Glutamatergic neuron (in vitro differentiated cells): ENCODE measurements around the gene TMCC1. TPM values are rescaled to one million over a fixed set of nuclear protein-coding genes. Genes with fewer than 3 reads are reported as not detected.

Experiments used
- DNase-seq: peaks from one replicate; pipeline ENCODE4 v3.0.0; 2022
- H3K27ac Mint-ChIP-seq: one replicate; pipeline ENCODE4 v1.8.0; 2020; ENCODE audit warnings: mild to moderate bottlenecking, mixed read lengths, inconsistent platforms; ENCODE audit not compliant: unreplicated experiment
- H3K27me3 Mint-ChIP-seq: one replicate; pipeline ENCODE4 v1.8.0; 2020; ENCODE audit warnings: mild to moderate bottlenecking, moderate library complexity, mixed read lengths, inconsistent platforms; ENCODE audit not compliant: unreplicated experiment
- H3K36me3 Mint-ChIP-seq: one replicate; pipeline ENCODE4 v1.8.0; 2020; ENCODE audit warnings: mild to moderate bottlenecking, mixed read lengths, inconsistent platforms; ENCODE audit not compliant: unreplicated experiment
- H3K4me1 Mint-ChIP-seq: one replicate; pipeline ENCODE4 v1.8.0; 2020; ENCODE audit warnings: mild to moderate bottlenecking, low read depth, mixed read lengths, inconsistent platforms; ENCODE audit not compliant: unreplicated experiment
- H3K4me3 Mint-ChIP-seq: one replicate; pipeline ENCODE4 v1.8.0; 2020; ENCODE audit warnings: mild to moderate bottlenecking, mixed read lengths, inconsistent platforms; ENCODE audit not compliant: unreplicated experiment
- H3K9me3 Mint-ChIP-seq: one replicate; pipeline ENCODE4 v1.8.0; 2020; ENCODE audit warnings: mild to moderate bottlenecking, moderate library complexity, mixed read lengths, inconsistent platforms; ENCODE audit not compliant: unreplicated experiment
- CTCF ChIP-seq: fragments of 200-600 bp; sonication (generic); IDR thresholded peaks from one replicate; pipeline ENCODE4 v1.5.0; 2021; ENCODE audit not compliant: partially characterized antibody, unreplicated experiment
- total RNA-seq: library from RNA; stranded (reverse); fragmentation: NEBNext Ultra II Directional; extraction: Animal tissue kit (Norgen Biotek cat#: 25700); gene quantifications from one replicate; pipeline ENCODE4 v1.2.1, GENCODE V29; 2021; ENCODE audit not compliant: unreplicated experiment

Gene TMCC1
- total RNA-seq, 1 donor from 2014 or later: 42.2 TPM

- TF ChIP-seq CTCF: no peak
- Mint-ChIP-seq H3K27me3 (peaks cover 2% of the 10 kb centered on the region), H3K27ac (no peak overlapping the region), H3K36me3 (peaks cover 21% of the 10 kb centered on the region), H3K4me1 (peaks cover 7% of the 10 kb centered on the region), H3K4me3 (no peak overlapping the region), H3K9me3 (peaks cover 6% of the 10 kb centered on the region)
- DNase-seq: no peak
Measured at GRCh38 chr3:129695230-129695629, 198.3 kb downstream of the TMCC1 start.

- Mint-ChIP-seq H3K9me3 (peaks cover 6% of the 10 kb centered on the region), H3K36me3 (peaks cover 21% of the 10 kb centered on the region), H3K4me3 (no peak overlapping the region), H3K27me3 (peaks cover 2% of the 10 kb centered on the region), H3K27ac (no peak overlapping the region), H3K4me1 (peaks cover 12% of the 10 kb centered on the region)
- no peak for TF ChIP-seq CTCF
- no peak for DNase-seq
Measured at GRCh38 chr3:129694228-129694627, 199.3 kb downstream of the TMCC1 start.

DNA sequence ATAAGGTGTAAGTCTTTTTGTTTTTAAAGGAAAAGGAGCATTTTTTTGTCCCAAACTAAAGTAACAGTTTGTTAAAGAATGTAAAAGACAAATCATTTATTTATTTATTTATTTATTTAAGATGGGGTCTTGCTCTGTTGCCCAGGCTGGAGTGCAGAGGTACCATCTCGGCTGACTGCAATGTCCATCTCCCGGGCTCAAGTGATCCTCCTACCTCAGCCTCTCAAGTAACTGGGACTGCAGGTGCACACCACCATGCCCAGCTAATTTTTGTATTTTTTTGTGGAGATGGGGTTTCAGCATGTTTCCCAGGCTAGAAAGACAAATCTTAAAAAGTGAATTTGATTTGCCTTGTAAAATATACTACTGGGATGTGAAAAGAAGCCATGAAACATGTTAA is 200.8 kb downstream of the TMCC1 start:
- H3K36me3 Mint-ChIP-seq: peaks cover 16% of the 10 kb centered on the region
- H3K4me3 Mint-ChIP-seq: no peak overlapping the region
- H3K27ac Mint-ChIP-seq: no peak overlapping the region
- H3K9me3 Mint-ChIP-seq: peaks cover 3% of the 10 kb centered on the region
- H3K4me1 Mint-ChIP-seq: peaks cover 26% of the 10 kb centered on the region
- TF ChIP-seq CTCF: no peak
- no peak for DNase-seq
- peaks cover 2% of the 10 kb centered on the region for H3K27me3 Mint-ChIP-seq

- H3K36me3 Mint-ChIP-seq: peaks cover 4% of the 10 kb centered on the region
- H3K27ac Mint-ChIP-seq: peak overlapping the region; percentile 77
- peaks cover 2% of the 10 kb centered on the region for H3K27me3 Mint-ChIP-seq
- H3K4me1 Mint-ChIP-seq: peaks cover 29% of the 10 kb centered on the region
- peaks cover 3% of the 10 kb centered on the region for H3K9me3 Mint-ChIP-seq
- no peak for TF ChIP-seq CTCF
- no peak for DNase-seq
- peak overlapping the region; percentile 10 for H3K4me3 Mint-ChIP-seq
Measured at GRCh38 chr3:129690963-129691362, 202.5 kb downstream of the TMCC1 start.

GRCh38 chr3:129690406-129690805 is 203.1 kb downstream of the TMCC1 start:
- H3K27me3 Mint-ChIP-seq: peaks cover 2% of the 10 kb centered on the region
- no peak overlapping the region for H3K4me3 Mint-ChIP-seq
- peaks cover 4% of the 10 kb centered on the region for H3K36me3 Mint-ChIP-seq
- DNase-seq: no peak
- no peak for TF ChIP-seq CTCF
- peaks cover 3% of the 10 kb centered on the region for H3K9me3 Mint-ChIP-seq
- peak overlapping the region; percentile 22 for H3K27ac Mint-ChIP-seq
- peaks cover 29% of the 10 kb centered on the region for H3K4me1 Mint-ChIP-seq
